Upper lobe of left lung (tissue), 4 donors: ENCODE data around the gene OLFM1.

ENCODE experiments used
- CTCF ChIP-seq, 6 experiments: fragments of 450-650 bp in 4 of 6; fragments of 200-600 bp in 2 of 6; sonication (generic) in 2 of 6; IDR thresholded peaks; one replicate each; pipeline ENCODE4 v1.5.1; 2016 to 2019; ENCODE audit warnings: antibody characterized with exemption in 6 of 6
- EP300 ChIP-seq, 4 donors: sonication (generic); formaldehyde crosslinking; IDR thresholded peaks; one replicate each; pipeline ENCODE4 v1.5.1; 2017; ENCODE audit warnings: antibody characterized with exemption in 4 of 4, control low read depth in 2 of 4
- POLR2AphosphoS5 ChIP-seq, 2 donors: sonication (generic); formaldehyde crosslinking; IDR thresholded peaks; one replicate each; pipeline ENCODE4 v1.5.1; 2017; ENCODE audit warnings: antibody characterized with exemption in 2 of 2

- TF ChIP-seq CTCF (IDR thresholded peaks at IDR 0.05), result no peak
- no peak for TF ChIP-seq POLR2AphosphoS5 (IDR thresholded peaks at IDR 0.05)
- TF ChIP-seq EP300 (IDR thresholded peaks at IDR 0.05), result no peak
These were observed 66.7 kb downstream of the OLFM1 start for GRCh38 chr9:135154050-135154615.
